GM21447 (cell line): ENCODE measurements around the gene ALK.

Source experiments
- ATAC-seq: cut with Tn5 transposase; IDR thresholded peaks from one replicate; pipeline ENCODE4 v1.9.1; 2021; ENCODE audit not compliant: unreplicated experiment

ALK gene

DNA sequence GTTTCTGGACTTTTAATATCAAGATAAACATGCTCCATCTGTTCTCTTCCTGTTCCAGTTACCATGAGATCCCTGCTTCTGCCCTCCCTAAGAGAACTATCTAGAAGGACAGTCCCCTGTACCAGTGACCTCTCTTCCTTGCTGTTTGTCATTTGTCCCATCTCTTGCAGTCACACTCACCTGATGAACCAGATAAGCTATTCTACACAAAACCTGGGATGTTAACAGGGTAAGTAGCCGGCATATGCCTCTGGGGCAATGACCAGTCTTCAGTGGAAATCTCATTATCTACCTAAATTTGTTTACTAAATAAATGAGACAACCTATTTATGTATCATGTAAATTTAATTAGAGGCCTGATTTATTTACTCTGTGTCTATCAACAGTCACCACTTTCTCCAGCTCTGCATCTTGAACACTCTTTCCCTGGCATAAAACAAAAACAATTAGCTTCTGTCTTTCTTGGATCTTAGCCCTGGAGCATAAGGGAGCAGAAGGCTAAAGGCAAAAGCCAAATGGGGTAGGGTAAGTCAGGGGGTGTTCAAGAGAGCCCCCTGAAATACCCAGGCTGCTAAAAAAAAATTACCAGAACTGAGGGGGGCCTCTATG is 337.7 kb downstream of the ALK start:
- no peak for ATAC-seq

DNA sequence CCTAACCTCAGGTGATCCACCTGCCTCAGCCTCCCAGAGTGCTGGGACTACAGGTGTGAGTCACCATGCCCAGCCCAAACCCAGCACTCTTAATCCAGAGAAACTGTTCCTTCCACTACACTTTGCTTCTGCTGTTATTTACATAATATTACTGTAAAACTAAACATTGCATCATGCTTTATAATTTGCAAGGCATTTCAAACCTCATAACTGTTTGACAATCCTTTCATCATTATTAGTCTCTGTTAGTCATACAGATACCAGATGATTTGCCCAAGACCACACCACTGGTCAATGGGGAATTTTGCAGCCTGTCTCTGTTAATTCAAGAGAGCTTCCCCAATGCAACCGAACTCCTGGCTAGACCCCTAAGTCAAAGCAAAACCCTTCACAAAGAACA is 338.3 kb downstream of the ALK start:
- peak; percentile 74 for ATAC-seq

DNA sequence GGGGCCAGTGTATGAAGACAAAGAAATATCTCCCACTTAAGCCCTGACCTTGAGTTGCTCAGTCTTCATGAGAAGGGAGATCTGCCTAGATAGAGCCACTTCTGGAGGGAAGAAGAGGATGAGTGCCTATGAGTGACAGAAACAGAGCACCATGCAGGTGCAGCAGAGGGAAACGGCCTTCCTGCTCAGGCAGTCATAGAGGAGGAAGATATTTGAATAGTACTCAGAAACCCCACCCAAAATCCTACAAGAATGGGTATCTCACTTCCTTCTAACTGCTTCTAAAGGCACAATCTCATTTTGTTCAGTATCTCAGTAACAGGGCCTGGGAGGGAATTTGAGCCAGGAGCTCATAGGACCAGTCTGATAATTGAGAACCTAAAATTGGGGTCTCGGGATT is 339.3 kb downstream of the ALK start:
- ATAC-seq, result no peak

- ATAC-seq, result no peak
These were observed 341.2 kb downstream of the ALK start for GRCh38 chr2:29580223-29580622.

DNA sequence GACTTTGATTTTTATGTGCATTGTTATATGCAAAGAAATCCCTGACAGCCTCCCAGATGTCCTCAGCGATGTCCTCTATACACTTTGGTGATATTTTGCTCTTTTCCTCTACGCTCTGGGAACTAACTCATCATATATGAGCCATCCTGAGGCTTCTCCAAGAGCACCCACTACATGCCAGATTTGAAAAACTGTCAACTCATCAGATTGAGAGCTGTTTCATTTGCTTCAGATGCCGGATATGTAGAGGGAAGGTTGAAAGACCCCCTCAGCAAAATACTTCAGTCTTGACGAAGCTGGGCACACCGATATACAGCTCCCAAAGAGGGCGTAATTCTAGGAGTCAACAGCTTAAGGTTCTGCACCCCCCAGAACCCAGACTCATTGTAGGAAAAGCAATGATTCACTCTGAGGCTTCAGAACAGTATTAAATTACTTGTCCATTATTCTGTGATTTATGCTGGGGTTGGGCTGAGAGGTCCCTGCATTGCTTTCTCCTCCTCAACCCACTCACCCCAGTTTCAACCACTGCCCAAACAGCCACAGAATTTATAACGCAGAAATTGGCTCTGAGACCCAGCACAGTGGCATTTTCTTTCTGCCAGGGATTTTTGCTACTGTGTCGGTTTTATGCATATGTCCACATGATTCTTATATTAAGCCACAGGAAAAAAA is 341.8 kb downstream of the ALK start:
- no peak for ATAC-seq

GRCh38 chr2:29578084-29578598 is 343.2 kb downstream of the ALK start:
- ATAC-seq, result no peak

GRCh38 chr2:29576231-29576630 is 345.2 kb downstream of the ALK start:
- no peak for ATAC-seq

DNA sequence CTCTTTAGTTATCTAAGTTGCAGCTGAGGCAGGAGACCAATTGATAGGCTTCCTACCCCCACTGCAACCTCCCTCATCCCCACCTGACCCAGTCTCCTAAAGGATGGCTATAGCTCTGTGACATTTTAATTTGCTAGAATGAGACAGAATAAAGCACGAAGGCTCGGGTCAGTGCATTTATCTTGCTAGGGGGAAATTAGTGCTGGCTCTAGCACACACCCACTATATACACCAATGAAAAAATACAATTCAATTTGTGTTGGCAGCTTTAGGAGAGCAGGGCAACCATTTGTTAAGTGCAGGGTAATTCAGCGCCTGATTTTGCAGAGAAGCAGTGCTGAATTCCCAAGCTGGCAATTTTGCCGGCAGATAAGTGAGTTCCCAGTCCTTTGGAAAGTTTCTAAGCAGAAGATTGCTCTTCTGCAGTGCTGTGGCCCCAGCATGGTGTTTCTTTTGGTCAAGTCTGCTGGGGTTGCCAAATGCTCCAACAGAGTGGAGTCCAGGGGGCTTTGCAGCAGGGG is 346.0 kb downstream of the ALK start:
- no peak for ATAC-seq

GRCh38 chr2:29573612-29574011 is 347.8 kb downstream of the ALK start:
- no peak for ATAC-seq

DNA sequence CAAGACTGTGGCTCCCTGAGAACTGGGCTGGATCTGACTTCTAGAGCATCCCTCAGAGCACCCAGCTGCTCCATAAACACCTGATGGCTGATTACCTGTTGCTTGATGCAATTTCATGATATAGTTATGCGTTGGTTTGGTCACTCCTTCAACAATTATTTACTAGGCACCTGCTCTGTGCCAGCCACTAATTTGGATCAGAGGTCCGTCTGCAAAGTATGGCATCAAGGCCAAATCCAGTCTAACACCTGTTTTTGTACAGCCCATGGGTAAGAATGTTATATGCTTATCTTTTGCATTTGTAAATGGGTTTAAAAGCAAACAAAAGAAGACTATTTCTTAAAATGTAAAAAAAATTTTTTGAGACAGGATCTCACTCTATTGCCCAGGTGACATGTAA is 348.2 kb downstream of the ALK start:
- ATAC-seq, result no peak

DNA sequence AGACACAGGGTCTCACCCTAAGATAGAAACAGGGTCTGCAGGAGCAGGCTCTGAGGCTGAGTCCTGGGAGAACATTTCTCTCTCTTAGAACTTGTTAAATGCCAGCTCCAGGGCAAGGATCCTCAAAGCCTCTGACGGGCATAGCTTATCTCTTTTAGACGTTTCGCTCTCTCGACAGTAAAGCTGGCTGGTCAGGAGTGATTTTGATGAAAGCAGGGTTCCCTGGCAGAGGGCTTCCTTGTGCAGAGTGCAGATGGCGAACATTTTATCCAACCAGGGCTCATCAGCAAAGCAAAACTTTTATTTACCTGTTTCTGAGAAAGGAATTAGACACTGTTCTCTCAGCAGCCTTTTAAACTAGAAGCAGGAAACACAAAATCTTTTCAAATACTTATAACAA is 350.8 kb downstream of the ALK start:
- ATAC-seq, result no peak

GRCh38 chr2:29567906-29568520 is 353.4 kb downstream of the ALK start:
- ATAC-seq, result no peak

- no peak for ATAC-seq
These were observed 357.7 kb downstream of the ALK start for GRCh38 chr2:29563697-29564096.

- no peak for ATAC-seq
These were observed 358.5 kb downstream of the ALK start for GRCh38 chr2:29562896-29563295.

GRCh38 chr2:29562319-29562718 is 359.1 kb downstream of the ALK start:
- ATAC-seq, result no peak

DNA sequence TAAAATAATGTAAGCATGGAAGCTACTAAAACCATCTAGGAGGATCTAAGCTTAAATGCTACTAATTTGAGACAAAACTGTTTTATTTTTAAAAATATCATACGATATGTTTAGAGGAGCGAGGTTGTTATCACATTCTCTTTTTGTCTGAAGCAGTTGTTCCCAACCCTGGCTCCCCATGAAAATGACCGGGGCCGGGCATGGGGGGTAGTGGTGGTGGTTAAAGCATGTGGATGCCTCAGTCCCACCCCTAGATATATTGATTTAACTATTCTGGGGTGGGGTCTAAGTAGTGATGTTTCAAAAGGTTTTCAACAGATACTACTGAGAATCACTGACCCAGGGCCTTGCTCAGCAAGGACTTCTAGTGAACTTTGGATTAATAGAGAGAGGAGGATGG is 359.8 kb downstream of the ALK start:
- no peak for ATAC-seq

DNA sequence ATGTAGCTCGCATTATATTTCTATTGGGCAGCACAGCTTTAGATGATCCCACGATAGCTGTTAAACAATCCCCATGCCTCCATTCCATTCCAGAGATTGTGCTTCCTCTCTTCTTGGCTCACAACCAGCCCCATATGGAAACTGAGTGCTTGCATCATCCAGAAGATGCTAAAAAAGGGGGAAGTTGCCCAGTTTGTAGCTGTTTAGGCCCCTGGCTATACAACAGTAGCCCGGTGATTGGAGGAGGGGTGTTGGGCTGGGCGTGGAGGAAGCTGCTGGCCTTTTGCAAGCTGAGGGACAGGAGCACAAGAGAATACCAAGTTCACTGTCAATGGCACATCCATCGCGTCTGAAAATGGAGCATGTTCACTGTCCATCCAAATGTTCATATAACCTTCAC is 360.2 kb downstream of the ALK start:
- no peak for ATAC-seq

DNA sequence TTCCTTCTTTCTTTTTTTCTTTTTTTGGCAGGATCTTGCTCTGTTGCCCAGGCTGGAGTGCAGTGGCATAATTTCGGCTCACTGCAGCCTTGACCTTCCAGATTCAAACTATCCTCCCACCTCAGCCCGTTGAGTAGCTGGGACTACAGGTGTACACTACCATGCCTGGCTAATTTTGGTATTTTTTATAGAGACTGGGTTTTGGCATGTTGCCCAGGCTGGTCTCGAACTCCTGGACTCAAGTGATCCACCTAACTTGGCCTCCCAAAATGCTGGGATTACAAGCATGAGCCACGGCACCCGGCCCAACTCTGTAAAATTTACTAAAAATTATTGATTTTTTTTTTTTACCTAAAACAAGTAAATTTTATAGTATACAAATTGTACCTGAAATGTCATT is 360.8 kb downstream of the ALK start:
- ATAC-seq, result no peak

GRCh38 chr2:29560030-29560429 is 361.4 kb downstream of the ALK start:
- ATAC-seq, result no peak

DNA sequence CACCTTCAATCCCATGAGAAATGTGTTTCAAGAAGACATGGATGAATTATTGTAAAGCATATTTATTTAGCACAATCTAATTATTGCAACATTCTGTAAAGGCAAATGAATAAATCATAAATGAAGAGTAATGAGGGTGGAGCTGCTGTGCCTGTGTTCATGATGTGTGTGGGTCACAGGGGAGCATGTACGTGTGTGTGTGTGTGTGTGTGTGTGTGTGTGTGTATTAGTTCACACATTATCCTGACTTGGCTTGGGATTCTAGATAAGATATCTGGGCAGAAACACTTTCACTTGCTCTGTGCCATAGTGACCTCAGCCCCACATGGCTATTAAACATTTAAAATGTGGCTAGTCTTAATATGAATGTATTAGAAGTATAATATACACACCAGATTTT is 361.8 kb downstream of the ALK start:
- no peak for ATAC-seq

GRCh38 chr2:29558097-29558496 is 363.3 kb downstream of the ALK start:
- no peak for ATAC-seq

DNA sequence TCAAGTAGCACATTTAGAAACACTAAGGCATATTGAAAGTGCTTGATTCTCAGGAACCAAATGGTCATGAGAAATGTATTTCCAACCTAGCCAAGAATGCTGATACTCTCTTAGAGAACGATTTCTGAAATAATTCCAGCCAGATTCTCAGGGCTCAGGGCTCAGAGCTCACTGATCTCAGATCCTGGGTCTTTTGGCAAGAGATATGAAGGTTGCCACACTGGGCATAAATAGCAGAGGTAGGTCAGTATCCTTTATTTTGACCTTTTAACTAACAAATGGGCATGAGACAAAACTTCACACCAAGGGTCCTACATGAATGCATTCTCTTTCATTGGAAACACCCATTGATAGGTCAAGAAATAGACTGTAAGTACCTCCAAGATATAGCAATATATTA is 364.1 kb downstream of the ALK start:
- ATAC-seq, result no peak
